Endothelial cell (in vitro differentiated cells): ENCODE results near the gene DGCR8. TPM values are rescaled to one million over a fixed set of nuclear protein-coding genes. Genes with fewer than 3 reads are reported as not detected.

ENCODE experiments used
- DNase-seq: peaks from one replicate; pipeline ENCODE4 v3.0.0; 2021; ENCODE audit warnings: low spot score
- H3K27ac Mint-ChIP-seq: one replicate; pipeline ENCODE4 v1.8.0; 2021; ENCODE audit warnings: mixed read lengths, inconsistent platforms; ENCODE audit not compliant: unreplicated experiment
- H3K27me3 Mint-ChIP-seq: one replicate; pipeline ENCODE4 v1.8.0; 2021; ENCODE audit warnings: mild to moderate bottlenecking, moderate library complexity, mixed read lengths, inconsistent platforms; ENCODE audit not compliant: unreplicated experiment
- H3K36me3 Mint-ChIP-seq: one replicate; pipeline ENCODE4 v1.8.0; 2021; ENCODE audit warnings: mild to moderate bottlenecking, low read depth, mixed read lengths, inconsistent platforms; ENCODE audit not compliant: unreplicated experiment
- H3K4me1 Mint-ChIP-seq: one replicate; pipeline ENCODE4 v1.8.0; 2021; ENCODE audit warnings: mild to moderate bottlenecking, mixed read lengths, inconsistent platforms; ENCODE audit not compliant: unreplicated experiment
- H3K4me3 Mint-ChIP-seq: one replicate; pipeline ENCODE4 v1.8.0; 2021; ENCODE audit warnings: mild to moderate bottlenecking, mixed read lengths, inconsistent platforms; ENCODE audit not compliant: unreplicated experiment
- H3K9me3 Mint-ChIP-seq: one replicate; pipeline ENCODE4 v1.8.0; 2021; ENCODE audit warnings: mixed read lengths, inconsistent platforms; ENCODE audit not compliant: unreplicated experiment
- CTCF ChIP-seq: fragments of 200-600 bp; sonication (generic); IDR thresholded peaks from one replicate; pipeline ENCODE4 v1.5.0; 2021; ENCODE audit warnings: antibody characterized with exemption; ENCODE audit not compliant: unreplicated experiment
- total RNA-seq: library from RNA; stranded (reverse); fragmentation: NEBNext Ultra II Directional; extraction: Animal tissue kit (Norgen Biotek cat#: 25700); gene quantifications from one replicate; pipeline ENCODE4 v1.2.1, GENCODE V29; 2021; ENCODE audit not compliant: unreplicated experiment

The DGCR8 gene
- total RNA-seq, 1 donor from 2014 or later: 46.6 TPM

DNA sequence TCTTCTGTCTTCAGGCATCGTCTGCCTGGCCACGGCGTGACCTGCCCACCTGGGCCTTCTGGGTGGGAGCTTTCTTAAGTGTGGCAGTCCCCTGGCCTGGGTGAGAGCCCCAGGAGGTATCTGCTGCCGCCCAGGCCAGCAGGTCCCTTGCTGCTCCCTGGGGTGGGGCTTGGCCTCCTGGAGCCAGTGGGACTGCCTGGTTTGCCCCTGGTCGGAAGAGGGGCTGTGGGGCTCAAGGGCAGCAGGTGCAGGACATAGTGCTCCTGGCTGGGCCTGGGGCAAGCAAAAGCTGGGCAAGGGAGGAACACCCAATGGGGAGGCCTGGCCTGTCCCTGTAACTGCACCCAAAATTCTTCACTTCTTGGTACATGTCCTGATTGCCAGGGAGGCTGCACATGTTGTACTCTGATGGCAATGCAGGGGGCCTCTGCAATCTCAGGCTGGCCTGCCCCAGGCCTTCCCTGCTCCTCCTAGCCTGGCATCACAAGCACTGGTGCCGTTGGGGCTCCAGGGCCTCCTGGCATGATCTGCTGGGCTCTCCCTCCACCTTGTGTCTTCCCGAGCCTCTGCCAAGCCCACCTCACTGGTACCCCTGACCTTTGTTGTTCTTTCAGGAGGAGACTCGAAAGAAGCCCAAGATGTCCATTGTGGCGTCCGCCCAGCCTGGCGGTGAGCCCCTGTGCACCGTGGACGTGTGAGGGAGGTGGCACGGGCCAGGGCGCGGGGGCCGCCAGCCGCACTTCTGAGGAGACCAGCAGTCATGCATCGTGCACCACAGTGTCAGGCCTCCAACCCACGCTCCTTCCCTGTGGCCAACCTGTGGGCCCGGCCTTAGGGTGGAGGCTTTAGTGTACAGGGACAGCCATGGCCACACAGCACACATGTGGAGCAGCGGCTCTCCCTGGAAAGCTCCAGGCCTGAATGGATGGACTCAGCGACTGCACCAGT lies 29.6 kb downstream of the DGCR8 start:
- no peak for TF ChIP-seq CTCF
- Mint-ChIP-seq H3K4me3 (peak overlapping the region; percentile 56), H3K27me3 (peaks cover 17% of the 10 kb centered on the region), H3K36me3 (peaks cover 15% of the 10 kb centered on the region), H3K27ac (no peak overlapping the region), H3K9me3 (no peaks in the 10 kb centered on the region), H3K4me1 (peaks cover 3% of the 10 kb centered on the region)
- DNase-seq: no peak

GRCh38 chr22:20110359-20110985 lies 30.4 kb downstream of the DGCR8 start:
- Mint-ChIP-seq H3K36me3 (peaks cover 16% of the 10 kb centered on the region), H3K4me1 (peaks cover 9% of the 10 kb centered on the region), H3K27me3 (peaks cover 22% of the 10 kb centered on the region), H3K4me3 (no peak overlapping the region), H3K27ac (no peak overlapping the region), H3K9me3 (no peaks in the 10 kb centered on the region)
- DNase-seq: no peak
- no peak for TF ChIP-seq CTCF

DNA sequence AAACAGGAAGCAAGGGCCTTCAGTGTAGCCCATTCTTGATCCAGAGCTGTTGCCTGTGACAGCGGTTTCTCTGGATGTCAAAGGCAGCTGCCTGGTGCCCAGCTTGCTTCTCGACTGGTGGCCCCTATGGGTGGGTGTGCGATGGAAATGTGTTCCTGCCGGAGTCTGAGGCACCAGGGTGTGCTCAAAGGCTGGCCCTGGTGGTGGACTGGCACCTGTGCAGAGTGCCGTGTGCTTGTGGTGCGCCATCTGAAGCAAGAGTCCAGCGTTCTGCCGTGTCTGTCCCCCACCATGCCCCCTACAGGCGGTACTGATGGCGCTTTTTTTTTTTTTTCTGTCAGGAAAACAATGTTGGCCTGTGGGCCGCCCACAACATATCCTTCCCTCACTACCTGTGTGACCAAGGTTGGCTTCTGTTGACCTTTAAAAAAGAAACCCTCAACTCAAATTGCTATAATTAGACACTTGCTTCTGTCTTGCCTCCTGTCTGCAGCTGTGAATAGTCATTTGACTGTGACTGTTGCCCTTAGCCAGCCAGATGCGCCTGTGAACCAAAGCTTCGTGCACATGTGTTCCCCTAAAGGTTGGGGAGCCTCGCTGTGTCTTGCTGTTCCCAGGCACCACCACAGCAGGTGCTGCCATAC lies 31.1 kb downstream of the DGCR8 start:
- no peak for DNase-seq
- H3K36me3 Mint-ChIP-seq: peaks cover 16% of the 10 kb centered on the region
- no peak overlapping the region for H3K27ac Mint-ChIP-seq
- peaks cover 22% of the 10 kb centered on the region for H3K27me3 Mint-ChIP-seq
- H3K4me3 Mint-ChIP-seq: peak overlapping the region; percentile 25
- H3K9me3 Mint-ChIP-seq: no peaks in the 10 kb centered on the region
- H3K4me1 Mint-ChIP-seq: peaks cover 11% of the 10 kb centered on the region
- peak; percentile 62 for TF ChIP-seq CTCF

DNA sequence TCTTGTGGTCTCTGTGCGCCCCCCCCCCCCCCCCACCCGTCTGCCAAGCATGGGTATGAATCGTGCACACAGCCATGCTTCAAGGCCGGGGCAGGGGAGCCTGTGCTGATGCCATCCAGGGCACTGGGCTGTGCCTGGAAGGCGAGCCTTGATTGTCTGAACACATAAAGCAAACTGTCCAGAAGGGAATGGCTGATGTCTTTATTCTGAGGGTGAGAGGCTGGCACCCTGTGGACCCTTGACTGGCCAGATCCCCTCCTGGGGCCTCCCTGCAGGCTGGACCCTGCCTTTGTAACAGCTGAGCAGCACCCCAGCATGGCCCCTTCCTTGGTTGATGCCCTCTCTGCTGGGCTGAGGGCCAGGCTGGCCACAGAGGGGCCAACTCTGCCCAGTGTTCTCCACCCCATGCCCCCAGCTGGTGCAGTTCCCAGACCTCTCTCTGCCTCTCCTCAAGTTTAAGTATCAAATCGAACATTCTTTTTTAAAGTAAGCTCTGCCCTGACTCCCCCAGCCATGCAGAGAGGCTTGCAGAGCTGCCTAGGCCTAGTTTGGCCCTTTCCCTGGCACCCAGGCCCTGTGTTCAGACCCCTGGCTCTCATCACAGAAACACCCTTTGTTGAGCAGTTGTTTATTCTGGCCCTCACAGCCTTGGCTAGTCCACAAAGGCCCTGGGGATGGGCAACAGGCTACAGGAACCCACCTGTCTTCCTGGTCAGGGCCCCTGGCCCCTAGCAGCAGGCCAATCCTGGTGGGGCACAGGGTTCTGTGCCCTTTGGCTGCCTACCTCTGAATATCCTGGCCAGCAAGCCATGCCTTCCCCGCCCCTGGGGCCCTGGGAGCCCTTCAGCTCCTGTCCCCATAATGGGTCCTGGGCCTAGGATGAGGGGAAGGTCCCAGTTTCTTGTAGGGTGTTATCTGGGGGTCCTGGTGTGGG lies 31.9 kb downstream of the DGCR8 start:
- no peak for TF ChIP-seq CTCF
- Mint-ChIP-seq H3K4me3 (no peak overlapping the region), H3K27me3 (peaks cover 20% of the 10 kb centered on the region), H3K4me1 (peaks cover 11% of the 10 kb centered on the region), H3K27ac (no peak overlapping the region), H3K36me3 (peaks cover 14% of the 10 kb centered on the region), H3K9me3 (no peaks in the 10 kb centered on the region)
- no peak for DNase-seq
